ENCODE results near the gene ARGLU1. TPM values are rescaled to one million over a fixed set of nuclear protein-coding genes. Genes with fewer than 3 reads are reported as not detected.

The ARGLU1 gene
- total RNA-seq: 100 to 1,000 TPM in 1 of 4 donors, 10 to 100 TPM in 3; 48.4 to 161 (median 67.5) TPM

- H3K9me3 ChIP-seq: no peaks in the 10 kb centered on the region
- H3K27ac ChIP-seq: peak within 1 kb of the TSS; percentile 98
- peaks cover 50% of the 10 kb centered on the region for H3K4me1 ChIP-seq
- no peaks in the 10 kb centered on the region for H3K36me3 ChIP-seq
- no peaks in the 10 kb centered on the region for H3K27me3 ChIP-seq
- peak; percentile 96 for DNase-seq (ENCODE audit: low spot score in 2 of 2)
- under 1% methylated on average over 49 of the region's 108 CpGs for WGBS
- H3K4me3 ChIP-seq: peak within 1 kb of the TSS; percentile 83
- TF ChIP-seq EP300 (IDR thresholded peaks at IDR 0.05) (no peak), POLR2AphosphoS5 (IDR thresholded peaks at IDR 0.05) (peak; percentile 85 to 95 (median 91)), CTCF (IDR thresholded peaks at IDR 0.05) (no peak), POLR2A (IDR thresholded peaks at IDR 0.05) (peak; percentile 91 to 96)
These were observed at the start of gene ARGLU1 for GRCh38 chr13:106567474-106568298. Gene ARGLU1 (minus strand): TSS chr13:106568137. CDS start chr13:106567919, 218 bp downstream.

- no peaks in the 10 kb centered on the region for H3K27me3 ChIP-seq
- no peaks in the 10 kb centered on the region for H3K9me3 ChIP-seq
- 87% methylated on average over 3 of the region's 3 CpGs for WGBS
- peaks cover 9% of the 10 kb centered on the region for H3K4me1 ChIP-seq
- H3K36me3 ChIP-seq: no peaks in the 10 kb centered on the region
- no peak overlapping the region for H3K4me3 ChIP-seq
- DNase-seq (ENCODE audit: low spot score in 2 of 2): no peak
- TF ChIP-seq POLR2A (IDR thresholded peaks at IDR 0.05): no peak
- TF ChIP-seq EP300 (IDR thresholded peaks at IDR 0.05): no peak
- TF ChIP-seq POLR2AphosphoS5 (IDR thresholded peaks at IDR 0.05): no peak
- TF ChIP-seq CTCF (IDR thresholded peaks at IDR 0.05): no peak
- H3K27ac ChIP-seq: no peak overlapping the region
These were observed 49.6 kb upstream of the ARGLU1 start for GRCh38 chr13:106617561-106617960.

GRCh38 chr13:106616729-106617128, 48.8 kb upstream of the ARGLU1 start:
- DNase-seq (ENCODE audit: low spot score in 2 of 2): no peak
- H3K9me3 ChIP-seq: no peaks in the 10 kb centered on the region
- H3K4me3 ChIP-seq: no peak overlapping the region
- WGBS: 98% methylated on average over 3 of the region's 3 CpGs
- H3K27ac ChIP-seq: no peak overlapping the region
- peaks cover 9% of the 10 kb centered on the region for H3K4me1 ChIP-seq
- TF ChIP-seq EP300 (IDR thresholded peaks at IDR 0.05) (no peak), CTCF (IDR thresholded peaks at IDR 0.05) (no peak), POLR2AphosphoS5 (IDR thresholded peaks at IDR 0.05) (no peak), POLR2A (IDR thresholded peaks at IDR 0.05) (no peak)
- H3K27me3 ChIP-seq: no peaks in the 10 kb centered on the region
- H3K36me3 ChIP-seq: no peaks in the 10 kb centered on the region

- no peaks in the 10 kb centered on the region for H3K9me3 ChIP-seq
- TF ChIP-seq POLR2AphosphoS5 (IDR thresholded peaks at IDR 0.05) (no peak), EP300 (IDR thresholded peaks at IDR 0.05) (no peak), POLR2A (IDR thresholded peaks at IDR 0.05) (no peak), CTCF (IDR thresholded peaks at IDR 0.05) (no peak)
- no peak for DNase-seq (ENCODE audit: low spot score in 2 of 2)
- H3K27me3 ChIP-seq: no peaks in the 10 kb centered on the region
- no peak overlapping the region for H3K4me3 ChIP-seq
- H3K27ac ChIP-seq: no peak overlapping the region
- H3K36me3 ChIP-seq: no peaks in the 10 kb centered on the region
- WGBS: 85% methylated on average over 4 of the region's 4 CpGs
- H3K4me1 ChIP-seq: peaks cover 2% of the 10 kb centered on the region
These were observed 46.9 kb upstream of the ARGLU1 start for GRCh38 chr13:106614874-106615273.

GRCh38 chr13:106612688-106613087, 44.8 kb upstream of the ARGLU1 start:
- no peaks in the 10 kb centered on the region for H3K9me3 ChIP-seq
- peak; percentile 84 to 90 for DNase-seq (ENCODE audit: low spot score in 2 of 2)

More at GRCh38 chr13:106612688-106613087, 44.8 kb upstream of the ARGLU1 start:
- no peak overlapping the region for H3K4me3 ChIP-seq
- no peaks in the 10 kb centered on the region for H3K36me3 ChIP-seq
- no peak overlapping the region for H3K27ac ChIP-seq
- H3K27me3 ChIP-seq: no peaks in the 10 kb centered on the region
- WGBS: 8% methylated on average over 1 of the region's 1 CpG
- no peak for TF ChIP-seq EP300 (IDR thresholded peaks at IDR 0.05)
- TF ChIP-seq POLR2A (IDR thresholded peaks at IDR 0.05): no peak
- no peak for TF ChIP-seq POLR2AphosphoS5 (IDR thresholded peaks at IDR 0.05)
- TF ChIP-seq CTCF (IDR thresholded peaks at IDR 0.05): no peak
- H3K4me1 ChIP-seq: no peaks in the 10 kb centered on the region

Measured in suprapubic skin (tissue), 4 donors.